GM19324 (cell line): Measurements from ENCODE around the gene XYLB.
"Not testable (repeated sequence)": the region's sequence is repeated elsewhere in the genome, so short reads cannot be mapped to it uniquely, and the experiment has no call there.

Experiments
- ATAC-seq: cut with Tn5 transposase; IDR thresholded peaks from one replicate; pipeline ENCODE4 v1.9.1; 2021; ENCODE audit warnings: mild to moderate bottlenecking, moderate library complexity; ENCODE audit not compliant: unreplicated experiment, low FRiP score

The XYLB gene

GRCh38 chr3:38386992-38387750, 40.6 kb downstream of the XYLB start:
- ATAC-seq = no peak

- no peak for ATAC-seq
These were observed 41.3 kb downstream of the XYLB start for GRCh38 chr3:38387862-38388261.

- ATAC-seq = no peak
These were observed 46.1 kb downstream of the XYLB start for GRCh38 chr3:38392604-38393163.

GRCh38 chr3:38396239-38396638, 49.7 kb downstream of the XYLB start:
- no peak for ATAC-seq

- no peak for ATAC-seq
These were observed 50.3 kb downstream of the XYLB start for GRCh38 chr3:38396861-38397260.

GRCh38 chr3:38397320-38397719, 50.7 kb downstream of the XYLB start:
- ATAC-seq = no peak

- ATAC-seq = no peak
These were observed 54.8 kb downstream of the XYLB start for GRCh38 chr3:38401246-38401962.

GRCh38 chr3:38404286-38404685, 57.7 kb downstream of the XYLB start:
- no peak for ATAC-seq

- no peak for ATAC-seq
These were observed 65.0 kb downstream of the XYLB start for GRCh38 chr3:38411591-38411990.

GRCh38 chr3:38420758-38421157, 74.2 kb downstream of the XYLB start:
- ATAC-seq = not testable (repeated sequence)

- ATAC-seq = no peak
These were observed 75.2 kb downstream of the XYLB start for GRCh38 chr3:38421679-38422336.

- not testable (repeated sequence) for ATAC-seq
These were observed 80.3 kb downstream of the XYLB start for GRCh38 chr3:38426798-38427426.

GRCh38 chr3:38432871-38433658, 86.5 kb downstream of the XYLB start:
- not testable (repeated sequence) for ATAC-seq

GRCh38 chr3:38433661-38434060, 87.1 kb downstream of the XYLB start:
- not testable (repeated sequence) for ATAC-seq

GRCh38 chr3:38438436-38439069, 92.0 kb downstream of the XYLB start:
- ATAC-seq = not testable (repeated sequence)

- ATAC-seq = not testable (repeated sequence)
These were observed 96.6 kb downstream of the XYLB start for GRCh38 chr3:38443205-38443604.

GRCh38 chr3:38446085-38446686, 99.6 kb downstream of the XYLB start:
- ATAC-seq = no peak

GRCh38 chr3:38446812-38447211, 100.2 kb downstream of the XYLB start:
- ATAC-seq = no peak

GRCh38 chr3:38450853-38451252, 104.3 kb downstream of the XYLB start:
- ATAC-seq = no peak
